Measurements from ENCODE around the gene STARD13.

Gene STARD13

GRCh38 chr13:33276570-33276969, 9.0 kb downstream of the STARD13 start:
- DNase-seq: no peak

DNA sequence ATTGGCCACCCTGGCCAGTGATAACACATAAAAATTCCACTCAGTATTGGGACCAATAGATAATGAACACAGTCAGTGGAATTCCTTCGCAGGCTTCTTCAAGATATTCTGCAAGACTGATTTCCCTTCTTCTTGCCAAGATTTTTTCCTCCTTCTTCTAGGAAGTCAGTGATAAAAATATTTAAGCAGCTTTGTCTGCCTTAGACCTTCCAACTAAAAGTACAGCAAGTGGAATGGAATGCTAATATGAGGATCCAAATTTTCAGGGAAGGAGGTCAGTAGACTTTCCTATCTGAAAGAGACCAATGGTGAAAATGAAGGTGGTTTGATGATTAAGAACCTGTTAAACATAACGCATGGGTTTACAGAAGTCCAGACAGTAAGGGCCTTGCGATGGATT, 9.6 kb downstream of the STARD13 start:
- DNase-seq: no peak

DNA sequence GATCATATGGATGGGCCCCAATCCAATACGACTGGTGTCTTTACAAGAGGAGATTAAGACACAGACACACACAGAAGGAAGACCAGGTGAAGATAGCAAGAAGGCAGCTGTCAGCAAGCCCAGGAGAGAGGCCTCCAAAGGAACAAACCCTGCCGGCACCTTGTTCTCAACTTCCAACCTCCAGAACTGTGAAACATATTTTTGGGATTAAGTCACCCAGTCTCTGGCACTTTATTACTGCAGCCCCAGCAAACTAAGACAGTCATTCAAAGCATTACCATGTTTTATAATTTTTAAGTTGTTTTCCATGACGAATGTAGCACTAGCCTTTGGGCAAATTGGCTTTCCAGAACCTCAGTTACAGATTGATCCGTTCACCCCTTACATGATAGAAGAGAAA, 11.3 kb downstream of the STARD13 start:
- DNase-seq: no peak

DNA sequence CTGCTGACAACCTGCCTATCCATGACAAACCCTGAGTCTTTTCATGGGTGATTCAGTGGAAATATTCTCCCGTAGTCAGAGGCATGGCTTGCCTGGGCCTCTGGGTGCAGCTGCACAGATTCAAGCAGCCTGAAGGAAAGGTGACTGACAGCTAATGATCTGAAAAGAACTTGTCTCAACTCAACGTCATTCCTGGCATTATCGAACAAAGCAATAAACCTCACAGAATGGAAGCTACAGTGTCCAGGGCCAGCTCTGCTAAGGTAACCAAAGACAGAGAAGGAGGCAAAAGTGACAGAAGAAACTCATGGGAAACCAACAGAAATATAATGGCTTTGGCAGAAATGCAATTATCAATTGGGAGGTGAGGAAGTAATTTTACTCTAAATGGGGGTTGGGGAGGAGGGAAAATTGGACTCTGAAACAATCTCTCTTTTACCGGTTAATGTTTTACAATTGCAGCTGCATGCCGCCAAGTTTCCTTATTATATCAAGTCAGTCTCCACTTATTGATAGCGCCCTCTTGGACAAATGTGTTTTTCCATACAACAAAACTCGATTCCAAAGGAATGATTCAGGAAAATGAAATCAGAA, 12.9 kb downstream of the STARD13 start:
- DNase-seq: no peak

DNA sequence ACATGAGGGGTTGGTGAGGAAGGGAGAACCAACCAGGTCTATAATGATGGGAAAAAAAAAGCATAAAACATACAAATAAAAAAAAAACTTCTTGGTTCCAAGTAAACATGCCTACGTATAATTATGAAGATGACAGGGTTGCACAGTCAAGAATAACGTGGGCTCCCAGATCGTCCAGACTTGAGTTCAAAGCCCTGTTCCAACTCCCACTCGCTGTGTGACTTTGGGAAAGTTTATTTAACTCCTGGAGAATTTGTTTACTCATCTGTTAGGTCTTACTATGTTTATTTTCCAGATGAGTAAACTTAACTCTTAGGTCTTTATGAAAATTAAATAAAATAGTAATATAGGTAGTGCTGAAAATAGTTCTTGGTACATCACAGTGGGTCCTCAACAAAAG, 13.8 kb downstream of the STARD13 start:
- no peak for DNase-seq

GRCh38 chr13:33270895-33271538, 14.5 kb downstream of the STARD13 start:
- DNase-seq: no peak

GRCh38 chr13:33265607-33266006, 19.9 kb downstream of the STARD13 start:
- DNase-seq: no peak

GRCh38 chr13:33265133-33265532, 20.4 kb downstream of the STARD13 start:
- no peak for DNase-seq

DNA sequence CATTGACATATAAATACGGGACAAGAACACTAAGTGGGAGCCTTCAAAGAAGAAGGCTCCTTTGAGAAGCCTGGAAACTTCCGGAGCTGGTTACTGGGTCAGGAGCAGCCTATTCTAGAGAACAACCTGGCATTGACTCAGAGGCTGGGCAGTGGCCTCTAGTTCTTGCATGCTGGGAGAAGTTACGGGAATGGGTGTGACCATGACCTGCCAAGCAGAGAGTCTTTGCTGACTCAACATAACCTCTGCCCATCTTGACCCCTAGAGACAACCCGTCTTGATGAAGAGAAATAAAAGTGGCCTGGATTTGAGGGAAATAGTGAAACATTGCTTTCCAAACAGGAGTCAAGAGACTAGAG, 21.0 kb downstream of the STARD13 start:
- DNase-seq: no peak

GRCh38 chr13:33263976-33264619, 21.5 kb downstream of the STARD13 start:
- no peak for DNase-seq

- no peak for DNase-seq
Observed at GRCh38 chr13:33263484-33263883, 22.1 kb downstream of the STARD13 start.

DNA sequence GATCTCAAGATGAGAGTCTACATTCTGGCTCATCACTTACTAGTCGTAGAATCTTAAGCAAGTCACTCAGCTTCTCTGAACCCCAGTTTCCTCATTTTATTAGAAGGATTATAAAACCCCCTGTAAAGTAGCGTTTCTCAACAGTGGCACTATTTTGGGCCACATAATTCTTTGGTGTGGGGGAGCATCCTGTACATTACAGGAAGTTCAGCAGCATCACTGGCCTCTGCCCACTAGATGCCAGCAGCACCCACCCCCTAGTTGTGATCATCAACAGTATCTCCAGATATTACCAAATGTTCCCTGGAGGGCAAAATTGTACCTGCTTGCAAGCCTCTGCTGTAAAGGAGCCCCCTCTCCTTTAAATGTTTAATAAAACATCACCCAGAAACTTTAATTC, 22.6 kb downstream of the STARD13 start:
- no peak for DNase-seq

DNA sequence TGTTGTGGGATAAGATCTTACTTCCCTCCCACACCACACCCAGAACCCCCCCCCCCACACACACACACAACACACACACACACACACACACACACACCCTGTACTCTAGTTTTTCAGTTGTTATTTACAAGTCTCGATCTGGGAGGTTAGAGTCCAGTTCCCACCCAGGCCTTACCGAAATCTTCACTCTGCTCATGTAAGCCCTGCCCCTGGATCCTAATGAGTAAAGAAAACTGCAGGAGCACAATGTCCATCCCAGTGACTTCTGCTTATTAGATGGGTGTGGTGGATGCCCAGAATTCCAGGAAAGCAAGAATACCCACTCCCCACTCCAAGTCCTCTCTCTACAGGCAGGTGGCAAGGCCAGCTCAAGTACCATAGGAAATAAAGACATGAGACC, 23.0 kb downstream of the STARD13 start:
- no peak for DNase-seq

DNA sequence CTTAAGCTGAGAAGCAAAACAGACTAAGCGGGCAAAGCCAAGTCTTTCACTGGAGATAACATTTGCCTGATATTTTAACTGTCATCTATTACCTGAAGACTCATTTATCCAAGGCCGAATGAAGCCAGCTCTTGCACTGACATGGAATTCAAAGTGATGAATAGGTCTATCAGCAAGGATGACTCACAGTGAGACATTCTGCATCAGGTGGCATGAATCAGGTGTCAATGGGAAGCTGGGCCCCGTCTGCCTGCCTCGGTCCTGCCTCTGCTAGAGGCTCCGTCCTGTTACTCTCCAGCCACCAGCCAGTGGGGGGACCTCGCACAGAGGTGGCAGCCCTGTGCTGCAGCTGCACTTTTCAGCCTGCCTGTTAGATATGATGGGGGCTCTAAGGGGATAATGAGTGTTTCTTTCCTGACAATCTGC, 23.5 kb downstream of the STARD13 start:
- no peak for DNase-seq

GRCh38 chr13:33261387-33262061, 24.0 kb downstream of the STARD13 start:
- no peak for DNase-seq

DNA sequence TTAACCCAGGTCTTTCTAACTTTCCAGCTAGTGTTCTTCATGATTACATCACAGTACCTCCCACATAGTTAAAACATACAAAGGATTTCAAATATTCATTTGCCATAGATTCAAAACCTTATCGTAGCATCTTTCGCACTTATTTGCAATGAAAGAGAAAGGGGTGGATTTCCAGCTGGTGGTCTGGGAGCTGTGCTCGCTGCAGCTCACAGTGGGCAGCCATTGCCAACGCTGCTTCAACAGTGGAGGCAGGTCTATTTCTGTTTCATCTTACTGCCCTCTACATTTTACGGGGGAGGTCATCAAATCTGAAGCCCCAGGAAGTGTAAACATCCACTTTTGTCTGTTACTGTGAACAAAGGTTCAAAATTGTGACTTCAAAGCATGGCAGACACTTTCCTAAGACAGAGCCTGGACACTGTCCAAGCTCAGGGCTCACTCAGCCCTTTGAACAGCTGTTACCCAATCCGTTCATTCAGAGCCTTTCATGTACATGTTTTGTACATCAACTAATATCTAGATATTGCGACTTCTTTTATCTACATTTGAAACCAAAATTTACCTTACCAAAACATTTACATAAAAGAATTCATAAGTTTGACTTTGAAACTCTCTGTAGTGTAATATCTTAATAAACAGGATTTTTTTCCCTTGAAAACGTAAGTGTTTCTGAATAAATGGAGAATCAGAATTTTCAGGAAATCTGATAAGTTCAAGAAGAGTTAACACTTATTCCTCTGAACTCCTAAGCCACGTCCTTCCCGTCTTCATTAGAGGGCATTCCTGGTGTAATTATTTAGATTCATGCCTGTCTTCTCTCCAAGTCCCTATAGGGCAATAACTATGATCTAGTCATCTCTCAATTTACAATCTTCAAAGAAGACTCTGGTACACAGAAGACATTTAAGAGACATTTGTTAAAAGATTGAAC, 25.1 kb downstream of the STARD13 start:
- DNase-seq: no peak

DNA sequence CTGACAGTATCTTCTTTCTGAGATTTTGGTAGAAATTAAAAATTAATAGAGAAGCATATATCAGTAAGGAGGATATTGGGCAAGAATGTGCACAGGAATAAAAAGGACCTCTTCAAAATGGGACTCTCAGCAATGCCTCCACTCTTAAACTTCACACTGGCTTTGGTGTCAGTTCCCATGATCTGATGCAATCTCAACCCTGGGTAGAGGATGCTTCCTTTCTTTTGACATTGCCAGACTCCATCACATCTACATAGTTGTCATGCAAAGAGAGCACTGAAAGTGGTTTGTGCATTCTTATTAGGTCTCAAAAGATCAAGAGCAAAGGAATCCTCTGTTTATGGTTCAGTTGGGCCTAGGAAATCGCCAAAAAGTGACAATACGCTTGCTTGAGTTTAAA, 26.3 kb downstream of the STARD13 start:
- no peak for DNase-seq

- no peak for DNase-seq
Observed at GRCh38 chr13:33258808-33259193, 26.8 kb downstream of the STARD13 start.

DNA sequence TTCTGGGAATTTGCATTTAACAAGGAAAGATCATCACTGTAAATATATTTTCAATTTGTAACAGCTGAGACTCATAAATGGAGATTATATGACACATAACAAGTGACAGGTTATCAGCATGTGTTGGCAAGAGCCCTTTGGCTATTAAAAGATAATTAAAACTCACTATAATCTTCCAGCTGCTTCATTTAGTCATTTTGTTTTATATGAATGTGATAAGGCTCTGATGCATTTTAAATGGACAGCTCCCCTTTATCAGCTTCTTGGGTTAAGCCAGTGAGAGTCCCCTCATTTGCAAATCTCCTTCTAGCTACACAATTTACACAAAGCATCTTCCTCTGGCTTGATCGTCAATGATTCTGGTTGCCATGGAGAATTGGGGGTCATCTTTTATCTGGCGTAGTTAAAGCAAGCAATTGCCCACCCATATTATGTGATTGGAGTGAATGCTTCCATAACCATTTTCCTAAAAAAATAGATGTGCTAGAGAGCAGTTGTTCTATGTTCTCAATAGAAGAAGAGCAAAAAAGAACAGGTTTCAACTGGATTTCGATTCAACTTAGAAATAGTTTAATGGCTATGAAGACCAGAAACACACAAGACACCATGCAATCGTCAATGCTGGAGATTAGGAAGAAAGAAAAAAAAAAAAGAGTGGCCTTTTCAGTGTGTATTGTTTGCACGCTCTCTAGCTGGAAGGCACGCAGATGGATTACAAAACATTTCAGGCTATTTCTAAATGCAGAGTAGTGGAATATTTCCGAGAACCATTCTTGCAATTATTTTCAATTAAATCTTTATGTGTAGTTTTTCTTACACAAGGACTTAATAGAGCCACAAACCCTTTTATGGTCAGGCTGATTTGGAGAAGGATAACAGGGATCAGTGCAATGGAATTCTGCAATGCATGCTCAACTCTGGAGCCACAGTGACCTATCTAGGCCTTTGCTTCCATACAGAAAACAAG, 27.4 kb downstream of the STARD13 start:
- DNase-seq: no peak

GRCh38 chr13:33256148-33256840, 29.3 kb downstream of the STARD13 start:
- DNase-seq: no peak

- no peak for DNase-seq
Observed at GRCh38 chr13:33252135-33252534, 33.4 kb downstream of the STARD13 start.

All from CD4-positive, alpha-beta T cell treated with Interleukin-17A for 1 hour (primary cell).